OCI-LY7 (cell line): ENCODE measurements around the gene ZFHX3.

Source experiments
- EZH2phosphoT487 ChIP-seq: fragments of 200-600 bp; sonication (generic); IDR thresholded peaks from 2 replicates; pipeline ENCODE4 v1.6.1; 2018; ENCODE audit warnings: low read depth, borderline replicate concordance, mild to moderate bottlenecking, mixed run types, antibody characterized with exemption, low read length, moderate library complexity, mixed read lengths
- TF ChIP-seq, protein P1 (sequence below): fragments of 200-600 bp; sonication (generic); conservative IDR thresholded peaks from 2 replicates; pipeline ENCODE4 v1.5.1; 2014; ENCODE audit warnings: mild to moderate bottlenecking, antibody characterized with exemption, low read length, moderate library complexity, mixed read lengths

DNA sequence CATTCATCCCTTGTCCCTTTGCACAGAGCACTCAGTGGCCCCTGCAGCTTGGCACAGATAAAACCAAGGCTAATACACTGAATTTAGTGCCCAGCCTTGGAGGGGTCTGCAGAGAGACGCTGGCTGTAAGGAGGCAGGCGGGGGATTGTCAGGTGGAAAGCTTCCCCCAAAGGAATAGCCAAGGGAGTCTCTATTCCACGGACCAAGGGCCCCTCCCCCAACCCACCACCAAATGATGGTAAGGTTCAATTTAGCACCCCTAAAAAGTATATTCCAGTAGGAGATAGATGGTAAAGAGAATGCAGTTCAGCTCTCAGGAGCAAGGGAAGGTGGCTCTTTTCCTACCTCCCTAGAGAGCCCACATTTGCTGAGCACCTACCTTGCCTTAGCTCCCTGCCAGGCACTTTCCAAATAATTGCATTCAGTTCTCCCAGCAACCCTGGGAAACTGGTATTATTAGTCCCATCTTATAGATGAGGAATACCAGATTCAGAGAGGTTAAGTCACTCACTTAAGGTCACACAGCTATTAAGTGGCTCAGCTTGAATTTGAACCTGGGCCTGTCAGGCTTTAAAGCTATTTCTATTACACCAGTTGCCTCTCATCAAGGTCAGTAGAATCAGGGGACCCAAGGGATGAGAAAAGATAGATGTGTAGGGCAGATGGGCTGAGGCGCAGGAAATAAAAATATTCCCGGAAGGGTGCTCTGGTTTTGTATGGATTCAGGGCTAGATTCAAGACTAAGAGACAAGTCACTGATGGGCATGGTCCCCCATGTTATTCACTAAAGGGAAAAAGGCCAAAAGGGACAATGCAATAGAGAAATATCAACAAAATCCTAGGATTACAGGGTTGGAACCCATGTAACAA lies 20.0 kb upstream of the ZFHX3 start:
- no peak for TF ChIP-seq EZH2phosphoT487
- TF ChIP-seq, protein P1, sequence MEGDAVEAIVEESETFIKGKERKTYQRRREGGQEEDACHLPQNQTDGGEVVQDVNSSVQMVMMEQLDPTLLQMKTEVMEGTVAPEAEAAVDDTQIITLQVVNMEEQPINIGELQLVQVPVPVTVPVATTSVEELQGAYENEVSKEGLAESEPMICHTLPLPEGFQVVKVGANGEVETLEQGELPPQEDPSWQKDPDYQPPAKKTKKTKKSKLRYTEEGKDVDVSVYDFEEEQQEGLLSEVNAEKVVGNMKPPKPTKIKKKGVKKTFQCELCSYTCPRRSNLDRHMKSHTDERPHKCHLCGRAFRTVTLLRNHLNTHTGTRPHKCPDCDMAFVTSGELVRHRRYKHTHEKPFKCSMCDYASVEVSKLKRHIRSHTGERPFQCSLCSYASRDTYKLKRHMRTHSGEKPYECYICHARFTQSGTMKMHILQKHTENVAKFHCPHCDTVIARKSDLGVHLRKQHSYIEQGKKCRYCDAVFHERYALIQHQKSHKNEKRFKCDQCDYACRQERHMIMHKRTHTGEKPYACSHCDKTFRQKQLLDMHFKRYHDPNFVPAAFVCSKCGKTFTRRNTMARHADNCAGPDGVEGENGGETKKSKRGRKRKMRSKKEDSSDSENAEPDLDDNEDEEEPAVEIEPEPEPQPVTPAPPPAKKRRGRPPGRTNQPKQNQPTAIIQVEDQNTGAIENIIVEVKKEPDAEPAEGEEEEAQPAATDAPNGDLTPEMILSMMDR = no peak
